Mucosa of rectum (tissue), 2 donors: ENCODE results near the gene CHPT1.

Experiments
- H3K27ac ChIP-seq, 2 donors: one replicate each; pipeline ENCODE4 v1.7.0; 2013; ENCODE audit warnings: inconsistent platforms in 2 of 2, low read depth in 2 of 2, low read length in 2 of 2
- H3K27me3 ChIP-seq, 2 donors: one replicate each; pipeline ENCODE4 v1.7.0; 2013; ENCODE audit warnings: low read length in 2 of 2; ENCODE audit not compliant: control insufficient read depth in 2 of 2, insufficient read depth in 2 of 2
- H3K36me3 ChIP-seq, 2 donors: one replicate each; pipeline ENCODE4 v1.7.0; 2013; ENCODE audit warnings: low read length in 2 of 2; ENCODE audit not compliant: control insufficient read depth in 2 of 2, insufficient read depth in 2 of 2
- H3K4me1 ChIP-seq, 2 donors: one replicate each; pipeline ENCODE4 v1.7.0; 2013; ENCODE audit warnings: low read length in 2 of 2, mild to moderate bottlenecking in 1 of 2; ENCODE audit not compliant: control insufficient read depth in 2 of 2, insufficient read depth in 2 of 2
- H3K4me3 ChIP-seq, 2 donors: one replicate each; pipeline ENCODE4 v1.7.0; 2013; ENCODE audit warnings: low read length in 2 of 2
- H3K9ac ChIP-seq, 2 donors: one replicate each; pipeline ENCODE4 v1.7.0; 2013; ENCODE audit warnings: low read length in 2 of 2, low read depth in 1 of 2, mild to moderate bottlenecking in 1 of 2
- H3K9me3 ChIP-seq, 2 donors: one replicate each; pipeline ENCODE4 v1.7.0; 2013; ENCODE audit warnings: low read length in 2 of 2; ENCODE audit not compliant: control insufficient read depth in 2 of 2
- donor health status: healthy.
- donor health status: Normal muscosa, but diverticular disease.

Gene CHPT1

DNA sequence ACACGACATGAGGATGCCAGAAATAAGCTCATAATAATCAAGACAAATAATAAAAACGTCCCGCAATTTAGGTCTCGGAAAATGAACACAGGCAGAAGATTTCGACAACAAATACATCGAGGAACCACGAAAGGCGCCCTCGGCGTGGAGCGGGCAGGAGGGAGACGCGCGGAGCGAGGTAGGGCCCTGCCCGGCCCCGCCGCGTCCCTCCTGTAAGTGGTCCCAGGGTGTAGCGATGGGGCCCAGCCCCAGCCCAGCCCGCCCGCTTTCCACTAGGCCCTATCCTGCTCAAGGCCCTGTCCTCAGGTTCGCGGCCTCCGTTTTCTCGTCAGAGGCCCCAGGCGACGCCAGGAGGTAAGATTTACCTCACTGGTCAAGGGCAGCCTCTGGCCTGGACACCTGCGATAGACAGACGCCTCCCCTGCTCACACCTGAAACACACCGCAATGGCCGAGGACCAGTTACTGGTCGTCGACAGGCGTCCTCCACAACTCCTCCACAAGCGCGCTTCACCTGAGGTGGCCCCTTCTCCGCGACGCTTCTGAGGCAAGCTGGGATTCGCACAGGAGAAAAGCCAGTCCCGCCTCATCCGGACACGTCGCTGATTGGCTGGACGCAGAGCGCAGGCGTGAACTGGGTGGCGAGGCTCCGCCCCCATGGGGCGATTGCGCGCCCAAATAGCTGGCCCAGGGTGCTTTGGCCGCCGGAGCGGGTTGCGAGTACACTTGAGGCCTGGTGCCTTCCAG lies 41.7 kb downstream of the CHPT1 start, which contains the start of gene SYCP3:
SYCP3 (minus strand) TSS at position 543 of the 746 bp plus-strand sequence. CDS start 1,527 bp downstream, outside the sequence.
- Histone ChIP-seq H3K9ac (no peak within 1 kb of the TSS), H3K9me3 (no peaks in the 10 kb centered on the region), H3K27me3 (no peaks in the 10 kb centered on the region), H3K27ac (no peak within 1 kb of the TSS), H3K4me1 (no peaks in the 10 kb centered on the region), H3K4me3 (no peak within 1 kb of the TSS), H3K36me3 (peaks cover 35 to 41% of the 10 kb centered on the region in 2 donors)

DNA sequence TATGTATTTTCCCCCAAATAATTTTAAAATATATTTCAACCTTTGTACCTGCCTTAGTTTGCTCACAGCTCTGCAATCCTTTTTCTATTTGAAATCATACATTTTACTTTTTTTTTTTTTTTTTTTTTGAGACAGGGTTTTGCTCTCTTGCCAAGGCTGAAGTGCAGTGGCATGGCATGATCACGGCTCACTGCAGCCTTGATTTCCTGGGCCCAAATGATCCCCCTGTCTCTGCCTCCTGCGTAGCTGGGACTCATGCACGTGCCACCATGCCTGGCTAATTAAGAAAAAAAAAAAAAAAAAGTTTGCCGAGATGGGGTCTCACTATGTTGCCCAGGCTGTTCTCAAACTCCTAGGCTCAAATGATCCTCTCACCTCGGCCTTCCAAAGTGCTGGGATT lies 43.1 kb downstream of the CHPT1 start:
- Histone ChIP-seq H3K27ac (no peak overlapping the region), H3K4me3 (no peak overlapping the region), H3K36me3 (peaks cover 45 to 49% of the 10 kb centered on the region in 2 donors), H3K4me1 (no peaks in the 10 kb centered on the region), H3K9ac (no peak overlapping the region), H3K9me3 (no peaks in the 10 kb centered on the region), H3K27me3 (no peaks in the 10 kb centered on the region)

DNA sequence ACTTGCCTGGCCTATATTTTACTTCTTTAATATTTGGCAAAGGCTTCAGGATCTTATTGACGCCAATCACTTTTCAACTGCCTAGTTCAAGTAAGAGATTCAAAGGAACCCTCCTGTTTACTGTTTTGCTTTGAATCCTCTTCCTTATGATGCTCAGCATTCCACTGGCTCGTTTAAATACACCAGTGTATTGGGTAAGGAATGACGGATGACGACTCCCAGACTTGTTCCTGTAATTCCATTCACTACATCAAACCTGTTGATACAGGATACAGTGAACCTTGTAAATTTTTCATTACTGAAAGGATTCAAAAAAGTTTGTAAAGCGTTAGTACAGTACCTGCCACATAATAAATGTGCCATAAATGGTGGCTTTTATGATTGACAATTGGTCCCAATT lies 43.5 kb downstream of the CHPT1 start:
- Histone ChIP-seq H3K9ac (no peak overlapping the region), H3K27ac (no peak overlapping the region), H3K4me1 (no peaks in the 10 kb centered on the region), H3K36me3 (peaks cover 45 to 49% of the 10 kb centered on the region in 2 donors), H3K27me3 (no peaks in the 10 kb centered on the region), H3K9me3 (no peaks in the 10 kb centered on the region), H3K4me3 (no peak overlapping the region)

DNA sequence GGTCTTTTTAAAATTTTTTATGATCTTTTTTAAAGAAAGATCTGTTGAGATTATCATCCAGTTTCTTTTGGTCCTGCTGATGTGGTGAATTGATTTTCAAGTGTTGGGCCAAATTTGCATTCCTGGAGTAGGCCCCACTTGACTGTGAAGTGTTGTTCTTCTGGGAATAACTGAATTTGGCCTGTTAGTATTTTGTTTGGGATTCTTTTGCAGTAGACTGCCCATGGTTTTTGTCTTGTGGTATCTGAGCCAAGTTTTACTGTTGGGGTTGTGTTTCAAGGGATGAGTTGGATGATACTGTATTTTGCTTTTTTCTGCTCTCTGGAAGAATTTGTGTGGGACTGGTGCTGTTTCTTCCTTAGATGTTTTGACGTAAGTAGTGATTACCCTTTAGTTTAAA lies 45.8 kb downstream of the CHPT1 start:
- H3K4me3 ChIP-seq: no peak overlapping the region
- no peaks in the 10 kb centered on the region for H3K4me1 ChIP-seq
- no peak overlapping the region for H3K9ac ChIP-seq
- H3K27ac ChIP-seq: peak overlapping the region in 1 of 2 donors; percentile 27
- H3K27me3 ChIP-seq: no peaks in the 10 kb centered on the region
- H3K36me3 ChIP-seq: peaks cover 50 to 59% of the 10 kb centered on the region in 2 donors
- no peaks in the 10 kb centered on the region for H3K9me3 ChIP-seq

DNA sequence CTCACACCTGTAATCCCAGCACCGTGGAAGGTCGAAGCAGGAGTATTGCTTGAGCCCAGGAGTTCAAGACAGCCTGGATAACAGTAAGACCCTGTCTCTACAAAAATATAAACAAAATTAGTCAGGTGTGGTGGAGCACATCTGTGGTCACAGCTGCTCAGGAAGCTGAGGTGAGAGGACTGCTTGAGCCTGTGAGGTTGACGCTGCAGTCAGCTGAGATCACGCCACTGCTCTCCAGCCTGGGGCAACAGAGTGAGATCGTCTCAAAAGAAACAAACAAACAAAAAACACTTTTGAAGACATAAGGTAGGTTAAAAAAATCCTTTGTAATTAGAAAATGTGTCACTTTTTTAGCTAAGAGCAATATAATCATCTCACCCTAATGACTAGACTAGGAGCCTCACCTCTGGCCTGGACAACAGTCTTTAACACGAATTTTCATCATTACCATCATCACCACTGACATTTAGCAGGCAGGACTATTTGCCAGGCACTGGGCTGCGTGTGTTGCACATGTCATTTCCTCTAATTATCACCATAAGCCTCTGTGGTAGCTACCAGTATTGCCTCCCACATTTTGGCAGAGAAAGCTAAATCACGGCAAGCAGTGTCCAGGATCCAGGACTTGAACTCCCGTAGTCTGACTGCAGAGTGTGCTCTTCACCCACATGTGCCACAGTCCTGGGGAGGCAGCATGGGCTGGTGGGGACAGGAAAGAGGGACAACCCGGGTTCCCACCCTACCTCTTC lies 46.5 kb downstream of the CHPT1 start:
- peak overlapping the region in 1 of 2 donors; percentile 36 for H3K9ac ChIP-seq
- H3K36me3 ChIP-seq: peaks cover 55 to 59% of the 10 kb centered on the region in 2 donors
- peak overlapping the region; percentile 28 to 49 for H3K27ac ChIP-seq

DNA sequence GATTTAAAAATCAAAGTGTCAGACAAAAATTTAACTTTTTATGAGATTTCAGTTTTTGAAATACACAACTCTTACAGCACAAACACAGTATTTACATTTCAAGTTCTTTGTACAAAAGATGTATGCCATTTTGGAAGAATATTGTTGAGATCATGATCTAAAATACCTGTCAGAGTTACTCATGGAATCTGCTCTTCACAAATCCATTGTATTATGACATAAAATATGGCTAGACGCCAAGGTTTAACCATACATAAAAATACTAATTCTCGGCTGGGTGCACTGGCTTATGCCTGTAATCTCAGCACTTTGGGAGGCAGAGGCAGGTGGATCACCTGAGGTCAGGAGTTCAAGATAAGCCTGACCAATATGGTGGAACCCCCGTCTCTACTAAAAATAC lies 48.0 kb downstream of the CHPT1 start:
- Histone ChIP-seq H3K27ac (no peak overlapping the region), H3K4me1 (no peaks in the 10 kb centered on the region), H3K36me3 (peaks cover 64 to 65% of the 10 kb centered on the region in 2 donors), H3K9ac (no peak overlapping the region), H3K9me3 (no peaks in the 10 kb centered on the region), H3K4me3 (no peak overlapping the region), H3K27me3 (no peaks in the 10 kb centered on the region)

More for the DNA sequence above, 46.5 kb downstream of the CHPT1 start:
- H3K4me1 ChIP-seq: no peaks in the 10 kb centered on the region
- no peaks in the 10 kb centered on the region for H3K9me3 ChIP-seq
- H3K27me3 ChIP-seq: no peaks in the 10 kb centered on the region
- no peak overlapping the region for H3K4me3 ChIP-seq

DNA sequence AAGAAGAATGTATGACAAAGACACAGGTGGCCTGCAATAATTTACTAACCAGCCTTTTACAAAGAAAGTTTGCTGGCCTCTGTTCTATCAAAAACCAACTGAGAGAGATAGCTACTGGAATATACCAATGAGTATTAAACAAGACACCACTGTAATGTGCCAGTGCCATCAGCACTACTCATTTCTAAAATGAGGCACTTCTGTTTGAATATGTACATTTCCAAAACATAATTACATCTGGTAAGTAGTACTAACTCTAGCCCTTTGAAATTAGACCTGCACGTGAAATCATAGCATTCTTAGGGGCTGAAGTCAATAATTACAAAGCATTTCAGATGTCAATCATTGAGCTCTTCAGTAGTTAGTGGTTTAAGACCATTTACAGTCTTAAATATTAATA lies 48.8 kb downstream of the CHPT1 start:
- no peaks in the 10 kb centered on the region for H3K4me1 ChIP-seq
- H3K27ac ChIP-seq: no peak overlapping the region
- H3K27me3 ChIP-seq: no peaks in the 10 kb centered on the region
- peaks cover 64 to 71% of the 10 kb centered on the region in 2 donors for H3K36me3 ChIP-seq
- H3K9me3 ChIP-seq: no peaks in the 10 kb centered on the region
- H3K9ac ChIP-seq: no peak overlapping the region
- no peak overlapping the region for H3K4me3 ChIP-seq

DNA sequence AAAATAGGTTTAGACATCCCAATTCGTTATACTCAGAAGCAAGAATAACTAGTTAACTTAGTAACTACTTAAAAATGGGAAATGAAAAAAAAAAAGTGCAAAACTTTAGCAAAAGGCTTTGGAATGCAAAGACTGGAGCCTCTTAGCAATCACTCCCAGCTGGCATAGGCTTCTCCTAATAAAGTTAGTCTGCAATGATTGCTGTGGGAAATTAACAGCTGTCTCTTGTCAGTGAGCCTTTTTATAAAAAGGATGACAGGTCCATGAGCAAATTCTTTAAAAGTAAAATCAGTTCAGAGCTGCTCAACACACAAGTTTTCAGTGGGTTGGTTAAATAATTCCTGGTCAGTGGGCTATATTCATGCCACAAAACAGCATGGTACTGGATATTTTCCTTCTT lies 49.2 kb downstream of the CHPT1 start:
- Histone ChIP-seq H3K4me1 (no peaks in the 10 kb centered on the region), H3K9me3 (no peaks in the 10 kb centered on the region), H3K27me3 (no peaks in the 10 kb centered on the region), H3K9ac (no peak overlapping the region), H3K36me3 (peaks cover 67 to 71% of the 10 kb centered on the region in 2 donors), H3K4me3 (no peak overlapping the region), H3K27ac (no peak overlapping the region)

DNA sequence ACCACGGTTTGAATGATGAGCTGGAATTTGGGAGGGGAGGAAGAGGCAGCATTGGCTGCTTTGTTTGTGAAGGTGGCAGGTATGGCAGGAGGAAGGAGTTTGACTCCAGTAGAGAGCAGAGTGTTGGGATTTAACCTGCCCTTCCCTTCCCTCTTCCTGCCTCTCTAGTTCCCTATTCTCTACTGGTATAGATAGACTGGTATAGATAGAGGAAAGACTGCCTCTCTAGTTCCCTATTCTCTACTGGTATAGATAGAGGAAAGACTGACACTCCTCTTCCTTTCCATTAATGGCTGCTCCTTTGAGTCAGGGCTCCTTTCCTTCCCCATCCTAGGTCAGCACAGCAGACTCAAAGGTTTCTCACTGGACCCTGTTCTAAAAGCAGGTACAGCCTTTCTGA lies 50.3 kb downstream of the CHPT1 start:
- H3K36me3 ChIP-seq: peaks cover 68% of the 10 kb centered on the region in 2 donors
- no peaks in the 10 kb centered on the region for H3K27me3 ChIP-seq
- no peaks in the 10 kb centered on the region for H3K9me3 ChIP-seq
- no peak overlapping the region for H3K9ac ChIP-seq
- H3K4me3 ChIP-seq: no peak overlapping the region
- H3K27ac ChIP-seq: no peak overlapping the region
- no peaks in the 10 kb centered on the region for H3K4me1 ChIP-seq

DNA sequence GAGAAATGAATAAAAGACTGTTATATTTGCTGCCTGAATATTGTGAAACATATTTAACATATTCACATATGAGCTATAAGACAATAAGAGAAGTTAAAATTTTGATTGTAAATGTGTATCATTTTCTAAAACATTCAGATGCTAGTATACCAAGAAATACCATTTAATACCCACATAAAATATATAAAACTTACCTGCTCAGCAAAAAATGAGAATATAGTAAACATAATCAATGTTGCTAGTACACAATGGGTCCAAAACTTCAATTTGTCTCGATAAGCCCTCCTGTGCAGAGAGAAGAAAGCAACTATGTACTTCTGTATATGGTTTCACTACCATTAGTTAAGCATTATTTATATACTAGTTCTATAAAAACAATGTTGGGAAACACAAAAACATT lies 51.5 kb downstream of the CHPT1 start:
- H3K9ac ChIP-seq: no peak overlapping the region
- no peaks in the 10 kb centered on the region for H3K9me3 ChIP-seq
- H3K4me1 ChIP-seq: no peaks in the 10 kb centered on the region
- peaks cover 61 to 65% of the 10 kb centered on the region in 2 donors for H3K36me3 ChIP-seq
- no peaks in the 10 kb centered on the region for H3K27me3 ChIP-seq
- H3K4me3 ChIP-seq: no peak overlapping the region
- no peak overlapping the region for H3K27ac ChIP-seq
